ENCODE measurements around the gene PDZD2.
"Not testable (repeated sequence)": the region's sequence is repeated elsewhere in the genome, so short reads cannot be mapped to it uniquely, and the experiment has no call there.

PDZD2 gene

DNA sequence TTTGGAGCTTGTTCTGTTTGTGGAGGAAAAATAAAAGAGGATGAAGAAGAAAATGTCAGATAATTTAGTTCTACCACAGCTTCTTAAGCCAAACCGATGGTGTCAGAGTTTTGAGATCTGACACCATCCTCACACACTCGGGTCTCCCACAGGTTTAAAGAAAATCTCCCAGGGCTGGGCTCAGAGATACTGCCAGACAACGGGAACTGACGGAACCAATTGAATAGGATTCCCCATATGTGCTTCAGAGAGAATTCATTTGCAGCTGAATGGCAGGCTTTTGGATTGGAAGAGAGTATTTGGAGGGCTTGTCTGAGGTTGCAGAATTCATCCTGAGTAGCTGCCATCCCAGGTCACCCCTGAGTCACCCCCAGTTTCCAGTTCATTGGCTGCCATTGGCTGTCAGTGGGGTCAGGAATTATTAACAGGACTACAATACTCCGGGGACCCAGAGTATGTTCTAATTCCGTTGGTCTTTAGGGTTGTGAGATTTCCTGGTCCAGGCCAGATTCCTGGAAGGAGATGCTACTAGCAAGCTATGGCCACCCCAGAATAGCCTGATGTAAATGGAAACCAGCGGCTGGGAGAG lies 131.3 kb downstream of the PDZD2 start:
- no peak for DNase-seq (ENCODE audit: low read depth)

- DNase-seq (ENCODE audit: low read depth): no peak
These were observed 132.1 kb downstream of the PDZD2 start for GRCh38 chr5:31770998-31771397.

- DNase-seq (ENCODE audit: low read depth): no peak
These were observed 132.6 kb downstream of the PDZD2 start for GRCh38 chr5:31771500-31771899.

DNA sequence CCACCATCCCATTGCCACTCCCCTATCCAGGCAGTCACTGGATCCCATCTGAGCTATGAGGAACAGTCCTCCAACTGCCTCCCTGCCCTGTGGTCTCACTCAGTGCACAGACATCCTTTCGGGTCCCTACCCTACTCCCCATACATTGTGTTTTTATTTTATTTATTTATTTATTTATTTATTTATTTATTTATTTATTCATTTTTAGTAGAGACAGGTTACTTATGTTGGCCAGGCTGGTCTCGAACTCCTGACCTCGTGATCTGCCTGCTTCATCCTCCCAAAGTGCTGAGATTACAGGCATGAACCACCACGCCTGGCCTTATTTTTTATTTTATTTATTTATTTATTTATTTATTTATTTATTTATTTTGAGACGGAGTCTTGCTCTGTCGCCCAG lies 137.4 kb downstream of the PDZD2 start:
- DNase-seq (ENCODE audit: low read depth): not testable (repeated sequence)

- no peak for DNase-seq (ENCODE audit: low read depth)
These were observed 138.2 kb downstream of the PDZD2 start for GRCh38 chr5:31776976-31777651.

DNA sequence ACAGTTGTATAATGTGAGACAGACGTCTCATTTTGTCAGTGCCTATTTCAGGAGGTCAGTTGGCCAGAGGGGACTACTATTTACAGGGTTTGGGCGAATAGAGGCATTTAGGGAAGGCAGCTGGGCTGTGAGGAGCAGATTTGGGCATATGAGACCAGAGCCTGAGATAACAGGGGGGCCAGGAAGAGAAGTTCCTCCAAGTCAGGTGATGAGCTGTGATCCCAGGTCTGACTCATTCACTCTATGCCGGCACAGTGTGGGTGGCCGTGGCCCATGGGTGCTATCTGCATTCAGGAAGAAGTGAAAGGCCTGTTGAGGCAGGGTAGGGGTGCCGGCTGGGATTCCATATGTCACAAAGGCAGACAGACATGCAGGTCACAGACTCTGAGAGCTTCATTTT lies 142.8 kb downstream of the PDZD2 start:
- DNase-seq (ENCODE audit: low read depth): no peak

GRCh38 chr5:31783086-31783645 lies 144.2 kb downstream of the PDZD2 start:
- no peak for DNase-seq (ENCODE audit: low read depth)

DNA sequence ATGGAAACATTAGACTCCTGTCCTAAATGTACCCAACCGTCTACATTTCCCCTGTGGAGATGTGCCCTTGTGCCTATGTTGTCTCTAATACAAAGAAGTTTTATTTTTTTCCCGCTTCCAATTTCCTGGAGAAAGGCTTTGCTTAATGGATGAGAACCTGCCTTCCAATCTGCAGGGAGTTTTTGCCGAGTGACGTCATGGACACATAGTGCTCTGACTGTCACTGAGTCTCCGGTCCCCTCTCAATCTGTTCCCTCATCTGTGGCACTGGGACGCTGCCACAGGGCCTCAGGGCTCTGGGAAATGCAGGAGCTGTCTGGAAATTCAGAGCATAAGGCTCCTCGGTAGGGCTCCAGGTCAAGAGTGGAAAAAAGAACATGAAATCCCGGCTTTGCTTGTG lies 144.8 kb downstream of the PDZD2 start:
- DNase-seq (ENCODE audit: low read depth): no peak

DNA sequence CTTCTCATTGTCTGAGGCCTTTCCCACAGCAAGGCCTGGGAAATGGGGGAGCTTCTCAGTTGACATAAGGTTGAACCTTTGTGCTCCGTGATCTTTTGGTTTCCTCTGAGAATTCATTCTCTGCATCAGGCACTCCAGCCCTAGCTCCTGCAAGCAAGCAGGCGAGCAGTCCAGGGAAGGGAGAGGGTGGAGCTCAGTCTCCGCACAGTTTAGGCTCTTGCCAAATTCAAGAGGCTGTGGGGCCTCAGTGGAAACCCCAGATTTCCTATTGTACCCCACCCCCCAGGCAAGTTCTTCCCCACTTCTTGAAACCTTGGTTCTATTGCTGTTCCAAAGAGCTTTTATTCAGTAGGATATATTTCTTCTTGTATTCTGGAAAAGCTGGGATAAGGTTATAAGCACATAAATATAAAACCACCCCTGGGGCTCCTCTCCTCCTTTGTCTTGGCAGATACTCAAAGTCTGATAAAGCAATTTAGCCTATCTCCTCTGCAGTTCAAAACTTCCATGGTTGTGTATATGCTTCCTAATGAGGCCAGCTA lies 147.2 kb downstream of the PDZD2 start:
- DNase-seq (ENCODE audit: low read depth): no peak

DNA sequence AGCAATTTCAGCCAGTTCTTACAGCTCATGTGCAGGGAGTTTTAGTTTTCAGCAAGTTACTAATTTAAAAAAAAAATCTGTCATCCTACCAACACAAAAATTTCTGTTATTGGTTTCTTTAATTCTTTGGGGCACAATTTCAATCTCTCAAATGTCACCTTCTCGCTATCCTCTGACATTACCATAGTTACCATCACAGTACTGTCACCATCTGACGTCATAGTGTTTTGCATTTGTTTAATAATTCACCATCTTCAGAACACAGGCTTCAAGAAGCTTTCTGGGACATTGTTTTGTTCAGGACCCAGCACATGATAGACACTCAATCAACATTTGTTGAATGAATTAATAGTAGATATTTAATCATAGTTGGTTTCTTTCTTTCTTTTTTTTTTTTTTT lies 155.1 kb downstream of the PDZD2 start:
- DNase-seq (ENCODE audit: low read depth): no peak

- DNase-seq (ENCODE audit: low read depth): no peak
These were observed 159.2 kb downstream of the PDZD2 start for GRCh38 chr5:31798168-31798567.

- no peak for DNase-seq (ENCODE audit: low read depth)
These were observed 161.4 kb downstream of the PDZD2 start for GRCh38 chr5:31800351-31800750.

DNA sequence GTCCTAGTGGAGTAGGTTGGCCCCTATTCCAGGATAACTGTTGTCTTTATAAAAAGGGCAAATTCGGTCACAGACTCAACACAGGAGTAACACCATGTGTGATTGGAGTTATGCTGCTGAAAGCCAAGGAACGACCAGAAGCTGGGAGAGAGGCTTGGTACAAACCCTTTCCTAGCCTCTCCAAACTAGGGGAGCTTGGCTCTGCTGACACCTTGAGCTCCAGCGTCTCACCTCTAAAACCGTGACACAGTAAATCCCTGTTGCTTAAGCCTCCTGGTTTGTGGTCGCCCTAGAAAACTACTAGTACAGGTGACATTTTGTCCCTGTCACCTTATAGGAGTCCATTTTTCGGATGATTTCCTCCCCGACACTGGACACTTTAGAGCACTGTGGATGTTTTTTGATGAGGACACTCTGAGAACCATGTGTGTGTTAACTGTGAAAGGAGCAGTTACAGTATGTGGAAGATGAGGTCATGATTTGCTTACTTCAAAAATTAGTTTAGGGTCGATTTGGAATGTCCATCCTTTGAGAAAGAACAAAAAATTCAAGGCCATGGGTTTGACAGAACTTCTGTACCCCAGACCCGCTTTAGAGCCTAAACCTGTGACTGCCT lies 167.0 kb downstream of the PDZD2 start:
- DNase-seq (ENCODE audit: low read depth): no peak

DNA sequence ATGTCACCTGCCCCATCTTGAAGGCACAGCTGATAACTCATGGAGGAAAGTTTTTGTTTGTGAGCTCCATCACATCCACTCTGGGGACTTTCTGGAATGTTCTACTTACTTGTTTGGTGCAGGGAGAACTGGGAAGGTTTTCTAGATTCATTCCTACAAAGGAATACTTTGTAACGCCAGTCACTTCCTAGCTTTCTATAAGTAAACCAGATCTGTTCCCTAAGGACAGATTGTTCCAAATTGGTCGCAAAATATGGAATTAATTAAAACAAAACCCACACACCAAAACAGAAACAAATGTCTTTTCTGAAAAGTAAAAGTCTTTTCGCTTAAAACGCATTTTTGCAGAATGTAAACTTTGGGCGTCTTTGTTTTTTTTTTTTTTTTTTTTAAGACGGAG lies 167.6 kb downstream of the PDZD2 start:
- no peak for DNase-seq (ENCODE audit: low read depth)

DNA sequence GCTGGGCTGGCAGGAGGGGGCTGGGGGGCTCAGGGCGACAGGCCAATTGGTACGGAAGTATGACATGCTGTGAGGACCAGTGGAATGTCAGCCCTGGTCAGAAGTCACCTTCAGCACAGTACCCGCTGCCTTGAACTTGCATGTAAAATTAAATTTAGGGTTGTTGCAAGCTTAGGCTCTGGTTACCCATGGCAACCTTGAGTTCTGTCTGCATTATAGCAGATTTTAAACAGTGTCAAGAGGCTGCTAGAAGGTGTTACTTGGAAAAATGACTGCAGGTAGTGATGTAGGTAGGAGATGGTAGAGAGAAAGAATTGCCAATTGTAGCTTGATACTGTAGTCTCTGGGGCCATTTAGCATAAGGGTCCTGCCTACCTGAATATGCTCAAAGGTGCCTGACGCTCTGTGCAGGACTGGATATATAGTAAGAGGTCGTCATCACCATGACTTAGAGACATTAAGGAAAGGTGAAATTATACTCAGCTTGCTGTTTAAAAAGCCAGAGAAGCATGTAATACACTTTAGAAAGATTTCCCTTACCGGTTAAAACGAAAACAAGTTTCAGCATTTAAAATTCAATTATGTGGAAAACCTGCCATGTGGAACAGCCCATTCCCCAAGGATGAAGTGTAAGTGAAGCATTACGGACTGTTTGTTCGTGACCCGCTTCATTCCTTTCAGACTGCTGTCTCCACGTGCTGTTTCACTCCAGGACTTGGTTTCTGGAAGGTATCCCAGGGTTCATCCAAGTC lies 169.0 kb downstream of the PDZD2 start:
- no peak for DNase-seq (ENCODE audit: low read depth)

DNA sequence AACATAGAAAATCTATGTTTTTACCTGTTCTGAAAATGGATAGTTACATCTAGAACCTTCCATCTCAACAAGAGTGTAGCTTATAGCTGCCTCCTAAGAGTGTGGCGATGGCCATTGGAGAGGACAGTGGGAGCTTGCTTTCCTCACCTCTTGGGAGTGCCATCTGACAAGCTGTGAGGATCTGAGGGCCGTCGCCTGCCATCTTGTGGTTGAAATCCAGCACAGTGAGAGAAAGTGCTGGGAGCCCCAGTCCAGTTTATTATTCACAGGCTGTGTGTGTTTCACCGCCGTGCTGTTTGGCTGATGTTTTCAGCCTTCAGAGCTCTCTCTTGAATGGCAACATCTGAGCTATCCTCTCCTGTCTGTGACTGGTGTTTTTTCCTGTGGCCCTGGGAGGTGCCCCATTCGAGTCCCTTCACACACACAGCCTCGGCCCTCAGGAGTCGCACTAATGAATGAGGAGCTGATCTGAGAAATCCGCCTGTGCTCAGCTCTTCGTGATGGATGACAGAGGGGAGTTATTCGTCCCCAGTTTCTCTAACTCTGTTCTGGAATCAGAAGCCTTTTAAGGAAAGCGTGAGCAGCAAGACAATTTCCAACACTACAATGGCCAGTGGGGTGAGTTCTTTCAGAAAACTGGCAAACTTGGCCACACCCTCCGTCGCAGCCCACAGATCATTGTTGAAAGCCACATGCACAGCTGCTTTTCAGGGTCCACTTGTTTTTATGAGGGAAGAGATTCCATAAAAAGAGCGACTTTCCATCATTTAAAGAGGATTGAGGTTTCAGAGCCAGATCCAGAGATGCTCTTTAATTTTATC lies 170.3 kb downstream of the PDZD2 start:
- DNase-seq (ENCODE audit: low read depth): no peak

- DNase-seq (ENCODE audit: low read depth): no peak
These were observed 172.3 kb downstream of the PDZD2 start for GRCh38 chr5:31811210-31811609.

- DNase-seq (ENCODE audit: low read depth): no peak
These were observed 176.4 kb downstream of the PDZD2 start for GRCh38 chr5:31815376-31815775.

DNA sequence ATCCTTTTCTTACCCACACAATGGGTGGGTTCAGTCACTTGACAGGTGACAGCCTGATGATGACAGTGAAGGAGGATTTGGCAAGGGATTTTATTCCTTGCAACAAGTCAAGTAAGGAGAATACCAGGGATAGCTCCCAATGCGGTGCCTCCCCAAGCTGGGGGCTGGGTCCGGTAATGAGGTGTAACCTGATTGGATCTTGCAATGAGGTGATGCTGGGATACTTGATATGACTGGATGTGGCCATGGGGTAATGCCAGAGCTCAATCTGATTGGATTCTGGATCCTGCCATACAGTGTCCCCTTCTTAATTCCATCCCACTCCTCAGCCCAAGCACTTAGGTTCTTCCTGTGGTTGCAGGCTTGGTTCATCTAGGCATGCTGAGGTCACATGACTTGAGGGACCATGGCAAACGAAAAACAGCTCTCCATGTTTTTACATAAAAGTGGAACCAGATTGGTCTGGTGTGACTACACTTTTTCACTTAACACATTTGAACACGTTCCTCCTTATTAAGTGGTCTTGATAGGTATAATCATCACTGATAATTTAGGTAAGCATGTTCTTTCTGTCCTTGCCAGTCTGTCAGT lies 181.1 kb downstream of the PDZD2 start:
- DNase-seq (ENCODE audit: low read depth): no peak

- DNase-seq (ENCODE audit: low read depth): no peak
These were observed 184.5 kb downstream of the PDZD2 start for GRCh38 chr5:31823472-31823871.

GRCh38 chr5:31824869-31825517 lies 186.1 kb downstream of the PDZD2 start:
- DNase-seq (ENCODE audit: low read depth): no peak
